ENCODE results near the gene GALNT17. TPM values are rescaled to one million over a fixed set of nuclear protein-coding genes. Genes with fewer than 3 reads are reported as not detected.

The GALNT17 gene
- total and polyA plus RNA-seq, 4 donors, result 2.8 to 10.8 (median 7.4) TPM

DNA sequence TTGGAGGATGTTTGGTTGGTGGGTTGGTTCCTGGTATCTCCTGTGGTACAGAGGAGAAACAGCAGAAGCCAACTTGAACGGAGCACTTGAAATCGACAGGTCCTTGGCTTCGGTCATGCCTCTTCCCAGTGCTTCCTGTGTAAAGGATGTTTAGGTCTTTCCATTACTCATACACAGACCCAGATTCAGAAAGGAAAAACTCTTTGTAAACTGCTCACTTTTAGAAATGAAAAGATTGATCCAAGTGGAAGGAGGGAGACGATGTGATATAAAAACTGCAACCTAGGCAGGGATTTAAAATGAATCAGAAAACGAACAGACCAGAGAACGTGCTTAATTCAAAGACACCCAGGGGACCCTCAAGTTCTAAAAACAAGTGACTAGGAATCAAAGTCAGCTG, 338.4 kb downstream of the GALNT17 start:
- peaks cover 0 to 13% (median 0%) of the 10 kb centered on the region in 5 donors for H3K4me1 ChIP-seq (ENCODE audit: control insufficient read depth in 5 of 5, insufficient read depth in 5 of 5, low read length in 5 of 5)
- no peak overlapping the region for H3K27ac ChIP-seq (ENCODE audit: low read depth in 1 of 2, low read length in 1 of 2)
- H3K9ac ChIP-seq (ENCODE audit: insufficient read depth in 1 of 2, low read length in 2 of 2), result no peak overlapping the region
- no peak overlapping the region for H3K4me3 ChIP-seq
- DNase-seq (peak in 1 of 3 donors; percentile 43), ATAC-seq (ENCODE audit: insufficient read depth, low FRiP score) (no peak)
- 72 to 78% methylated on average over 6 of the region's 6 CpGs for WGBS, 2 donors
- TF ChIP-seq, protein P1, sequence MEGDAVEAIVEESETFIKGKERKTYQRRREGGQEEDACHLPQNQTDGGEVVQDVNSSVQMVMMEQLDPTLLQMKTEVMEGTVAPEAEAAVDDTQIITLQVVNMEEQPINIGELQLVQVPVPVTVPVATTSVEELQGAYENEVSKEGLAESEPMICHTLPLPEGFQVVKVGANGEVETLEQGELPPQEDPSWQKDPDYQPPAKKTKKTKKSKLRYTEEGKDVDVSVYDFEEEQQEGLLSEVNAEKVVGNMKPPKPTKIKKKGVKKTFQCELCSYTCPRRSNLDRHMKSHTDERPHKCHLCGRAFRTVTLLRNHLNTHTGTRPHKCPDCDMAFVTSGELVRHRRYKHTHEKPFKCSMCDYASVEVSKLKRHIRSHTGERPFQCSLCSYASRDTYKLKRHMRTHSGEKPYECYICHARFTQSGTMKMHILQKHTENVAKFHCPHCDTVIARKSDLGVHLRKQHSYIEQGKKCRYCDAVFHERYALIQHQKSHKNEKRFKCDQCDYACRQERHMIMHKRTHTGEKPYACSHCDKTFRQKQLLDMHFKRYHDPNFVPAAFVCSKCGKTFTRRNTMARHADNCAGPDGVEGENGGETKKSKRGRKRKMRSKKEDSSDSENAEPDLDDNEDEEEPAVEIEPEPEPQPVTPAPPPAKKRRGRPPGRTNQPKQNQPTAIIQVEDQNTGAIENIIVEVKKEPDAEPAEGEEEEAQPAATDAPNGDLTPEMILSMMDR (IDR thresholded peaks at IDR 0.05; ENCODE audit: control extremely low read depth, extremely low read depth), result no peak
- H3K36me3 ChIP-seq (ENCODE audit: control insufficient read depth in 4 of 4, insufficient read depth in 4 of 4, low read length in 4 of 4), result peaks cover 0 to 5% (median 0%) of the 10 kb centered on the region in 4 donors
- peaks cover 0 to 6% (median 2%) of the 10 kb centered on the region in 4 donors for H3K9me3 ChIP-seq (ENCODE audit: control insufficient read depth in 4 of 4, insufficient read depth in 3 of 4, low read length in 3 of 4)
- H3K27me3 ChIP-seq (ENCODE audit: control insufficient read depth in 3 of 3, insufficient read depth in 3 of 3, low read length in 2 of 3), result no peaks in the 10 kb centered on the region

DNA sequence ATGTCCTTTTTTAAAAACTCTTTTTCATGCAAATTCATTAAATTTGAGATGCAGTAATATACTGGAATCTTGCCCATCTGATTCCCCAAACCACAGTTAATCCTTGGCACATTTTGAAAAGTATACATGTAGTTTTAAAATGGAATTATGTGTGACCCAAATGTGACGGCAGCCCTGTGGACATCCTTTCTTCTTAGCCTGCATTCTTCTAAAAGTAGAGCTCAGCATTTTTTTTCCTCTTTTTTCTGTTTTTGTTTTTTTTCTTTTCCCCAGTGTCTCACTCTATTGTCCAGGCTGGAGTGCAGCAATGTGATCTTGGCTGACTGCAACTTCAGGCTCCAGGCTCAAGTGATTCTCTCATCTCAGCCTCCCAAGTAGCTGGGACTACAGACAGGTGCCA, 338.9 kb downstream of the GALNT17 start:
- DNase-seq (peak; percentile 35 to 92 (median 88)), ATAC-seq (ENCODE audit: insufficient read depth, low FRiP score) (no peak)
- no peak overlapping the region for H3K9ac ChIP-seq (ENCODE audit: insufficient read depth in 1 of 2, low read length in 2 of 2)
- H3K4me1 ChIP-seq (ENCODE audit: control insufficient read depth in 5 of 5, insufficient read depth in 5 of 5, low read length in 5 of 5), result peaks cover 0 to 13% (median 0%) of the 10 kb centered on the region in 5 donors
- H3K36me3 ChIP-seq (ENCODE audit: control insufficient read depth in 4 of 4, insufficient read depth in 4 of 4, low read length in 4 of 4), result peaks cover 0 to 5% (median 0%) of the 10 kb centered on the region in 4 donors
- H3K27me3 ChIP-seq (ENCODE audit: control insufficient read depth in 3 of 3, insufficient read depth in 3 of 3, low read length in 2 of 3), result no peaks in the 10 kb centered on the region
- H3K27ac ChIP-seq (ENCODE audit: low read depth in 1 of 2, low read length in 1 of 2), result no peak overlapping the region
- 75 to 91% methylated on average over 1 of the region's 1 CpG for WGBS, 2 donors
- peaks cover 0 to 8% (median 2%) of the 10 kb centered on the region in 4 donors for H3K9me3 ChIP-seq (ENCODE audit: control insufficient read depth in 4 of 4, insufficient read depth in 3 of 4, low read length in 3 of 4)
- no peak overlapping the region for H3K4me3 ChIP-seq
- TF ChIP-seq, protein P1 (IDR thresholded peaks at IDR 0.05; ENCODE audit: control extremely low read depth, extremely low read depth), result no peak

DNA sequence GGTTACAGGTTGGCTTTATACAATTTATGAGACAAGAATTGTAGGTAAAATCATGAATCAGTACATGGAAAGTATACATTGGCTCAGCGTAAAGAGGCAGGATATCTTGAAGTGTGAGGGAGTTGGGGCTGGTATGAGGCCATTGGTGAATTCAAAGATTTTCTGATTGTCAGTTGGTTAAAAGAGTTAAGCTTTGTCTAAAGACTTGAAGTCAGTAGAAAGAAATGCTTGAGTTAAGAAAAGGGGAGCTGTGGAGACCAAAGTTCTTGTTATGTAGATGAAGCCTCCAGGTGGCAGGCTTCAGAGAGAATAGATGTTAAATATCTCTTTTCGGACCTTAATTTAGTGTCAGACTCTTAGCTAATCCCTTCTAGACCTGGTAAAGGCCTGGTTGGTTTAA, 341.0 kb downstream of the GALNT17 start:
- H3K27ac ChIP-seq (ENCODE audit: low read depth in 1 of 2, low read length in 1 of 2), result no peak overlapping the region
- peaks cover 0 to 5% (median 0%) of the 10 kb centered on the region in 4 donors for H3K36me3 ChIP-seq (ENCODE audit: control insufficient read depth in 4 of 4, insufficient read depth in 4 of 4, low read length in 4 of 4)
- no peak overlapping the region for H3K9ac ChIP-seq (ENCODE audit: insufficient read depth in 1 of 2, low read length in 2 of 2)
- ATAC-seq (ENCODE audit: insufficient read depth, low FRiP score) (no peak), DNase-seq (no peak)
- H3K9me3 ChIP-seq (ENCODE audit: control insufficient read depth in 4 of 4, insufficient read depth in 3 of 4, low read length in 3 of 4), result peaks cover 0 to 8% (median 2%) of the 10 kb centered on the region in 4 donors
- no peak overlapping the region for H3K4me3 ChIP-seq
- TF ChIP-seq, protein P1 (IDR thresholded peaks at IDR 0.05; ENCODE audit: control extremely low read depth, extremely low read depth), result no peak
- WGBS, 2 donors, result 84 to 90% methylated on average over 2 of the region's 2 CpGs
- H3K27me3 ChIP-seq (ENCODE audit: control insufficient read depth in 3 of 3, insufficient read depth in 3 of 3, low read length in 2 of 3), result no peaks in the 10 kb centered on the region
- H3K4me1 ChIP-seq (ENCODE audit: control insufficient read depth in 5 of 5, insufficient read depth in 5 of 5, low read length in 5 of 5), result peaks cover 0 to 13% (median 0%) of the 10 kb centered on the region in 5 donors

All from lung (tissue), 12 donors.